Endothelial cell of umbilical vein (primary cell): ENCODE data around the gene LRSAM1. TPM values are rescaled to one million over a fixed set of nuclear protein-coding genes. Genes with fewer than 3 reads are reported as not detected.

Source experiments
- BruUV-seq: library from RNA; stranded (reverse); fragments of 400-500 nt; replicated peaks from 2 replicates; lab custom pipeline; 2021; lab: Mats Ljungman, UMichigan
- CTCF ChIA-PET: fragments of 300-600, 350-600 bp; sonication (Branson Sonifier 250); formaldehyde crosslinking; loops from one replicate; lab custom pipeline; 2021; ENCODE audit warnings: antibody characterized with exemption, inconsistent platforms; lab: Charles Lee
- POLR2A ChIA-PET: fragments of 300-600, 350-600 bp; sonication (Branson Sonifier 250); formaldehyde crosslinking; loops from one replicate; lab custom pipeline; 2021; ENCODE audit warnings: antibody characterized with exemption, inconsistent platforms; lab: Charles Lee
- DNase-seq: peaks from one replicate; pipeline ENCODE4 v3.0.0-alpha.2; 2011; ENCODE audit warnings: low read depth, low spot score
- FAIRE-seq: peaks from 2 replicates; lab custom pipeline; 2011; peaks lifted over from hg19 to GRCh38; lab: Jason Lieb, UNC
- H2AFZ ChIP-seq: 2 replicates; pipeline ENCODE4 v1.6.0; 2012; ENCODE audit warnings: low read depth, low read length, control low read depth, inconsistent platforms
- H3K27ac ChIP-seq: 2 replicates; pipeline ENCODE4 v1.5.1; 2011; ENCODE audit warnings: low read depth, mild to moderate bottlenecking, control low read depth, low read length, moderate library complexity; ENCODE audit not compliant: insufficient read depth
- H3K27me3 ChIP-seq, 2 experiments: 2 replicates each; pipeline versions ENCODE4 v1.6.0 to v1.6.1; 2011; ENCODE audit warnings: low read length in 2 of 2, mixed read lengths in 1 of 2; ENCODE audit not compliant: control insufficient read depth in 2 of 2, insufficient read depth in 2 of 2
- H3K36me3 ChIP-seq, 2 experiments: 2 replicates in 1 of 2; 3 replicates in 1 of 2; pipeline ENCODE4 v1.5.1; 2011; ENCODE audit warnings: low read length in 2 of 2, mild to moderate bottlenecking in 1 of 2, moderate library complexity in 1 of 2; ENCODE audit not compliant: control insufficient read depth in 2 of 2, insufficient read depth in 2 of 2; ENCODE audit errors: extremely low read depth in 1 of 2
- H3K4me1 ChIP-seq: 3 replicates; pipeline ENCODE4 v1.5.1; 2011; ENCODE audit warnings: mild to moderate bottlenecking, low read length; ENCODE audit not compliant: control insufficient read depth, insufficient read depth; ENCODE audit errors: extremely low read depth
- H3K4me2 ChIP-seq: 2 replicates; pipeline ENCODE4 v1.6.1; 2011; ENCODE audit warnings: low read length, control low read depth, mixed read lengths; ENCODE audit not compliant: insufficient read depth
- H3K4me3 ChIP-seq, 3 experiments: fragments of 200-600 bp in 1 of 3; sonication (generic), shearing (Covaris generic) in 1 of 3; replicated peaks in 1 of 3; 2 replicates each; pipeline ENCODE4 v1.5.1; 2011 to 2016; ENCODE audit warnings: control low read depth in 3 of 3, low read length in 3 of 3, mild to moderate bottlenecking in 2 of 3, inconsistent platforms in 1 of 3, low read depth in 1 of 3, moderate library complexity in 1 of 3; ENCODE audit not compliant: insufficient read depth in 1 of 3
- H3K79me2 ChIP-seq: 2 replicates; pipeline ENCODE4 v1.6.0; 2012; ENCODE audit warnings: low read length, inconsistent platforms; ENCODE audit not compliant: control insufficient read depth, insufficient read depth
- H3K9ac ChIP-seq: replicated peaks from 2 replicates; pipeline ENCODE3; 2011; ENCODE audit warnings: low read length, control low read depth; ENCODE audit not compliant: insufficient read depth; ENCODE audit errors: extremely low read depth
- H3K9me1 ChIP-seq: replicated peaks from 3 replicates; pipeline ENCODE4 v1.6.0; 2011; ENCODE audit warnings: mild to moderate bottlenecking, low read length; ENCODE audit not compliant: control insufficient read depth, insufficient read depth; ENCODE audit errors: extremely low read depth
- H3K9me3 ChIP-seq: replicated peaks from 2 replicates; pipeline ENCODE4 v1.5.1; 2012; ENCODE audit warnings: low read length, inconsistent platforms; ENCODE audit not compliant: control insufficient read depth, insufficient read depth
- H4K20me1 ChIP-seq: replicated peaks from 2 replicates; pipeline ENCODE3; 2011; ENCODE audit warnings: mild to moderate bottlenecking, low read length; ENCODE audit not compliant: control insufficient read depth, insufficient read depth; ENCODE audit errors: extremely low read depth
- EZH2 ChIP-seq: IDR thresholded peaks from 2 replicates; pipeline ENCODE4 v1.6.1; 2012; ENCODE audit warnings: borderline replicate concordance, low read depth, mild to moderate bottlenecking, moderate library complexity, low read length, inconsistent platforms; ENCODE audit not compliant: severe bottlenecking
- FOS ChIP-seq: IDR thresholded peaks from 2 replicates; pipeline ENCODE4 v1.6.1; 2011; ENCODE audit warnings: mild to moderate bottlenecking, low read length, moderate library complexity, borderline replicate concordance; ENCODE audit not compliant: insufficient read depth
- GATA2 ChIP-seq: IDR thresholded peaks from 2 replicates; pipeline ENCODE4 v1.7.0; 2011; ENCODE audit warnings: low read depth, mild to moderate bottlenecking, moderate library complexity, mixed read lengths, low read length; ENCODE audit not compliant: insufficient read length, insufficient read depth
- JUN ChIP-seq: IDR thresholded peaks from 2 replicates; pipeline ENCODE4 v1.6.1; 2011; ENCODE audit warnings: borderline replicate concordance, low read depth; ENCODE audit not compliant: insufficient read length, insufficient read depth
- MYC ChIP-seq: IDR thresholded peaks from one replicate; pipeline ENCODE4 v1.6.1; 2011; ENCODE audit warnings: mild to moderate bottlenecking, low read depth, low read length
- POLR2A ChIP-seq: IDR thresholded peaks from 2 replicates; pipeline ENCODE4 v1.6.1; 2012; ENCODE audit warnings: low read depth, mild to moderate bottlenecking, control low read depth, low read length
- POLR2AphosphoS5 ChIP-seq: IDR thresholded peaks from 2 replicates; pipeline ENCODE4 v1.6.1; 2012; ENCODE audit warnings: low read depth, mild to moderate bottlenecking, control low read depth, low read length, moderate library complexity; ENCODE audit not compliant: insufficient read depth
- dilution Hi-C: fragments of 300-500 bp; cut with MboI; formaldehyde crosslinking; loops from one replicate; pipeline ENCODE4 v1.15.0; 2019; ENCODE audit warnings: low sequenced_read_pairs; ENCODE audit not compliant: extremely low pct_ligation_motif_present
- intact Hi-C: fragments of 100-400 bp; cut with micrococcal nuclease; formaldehyde crosslinking; loops from one replicate; pipeline ENCODE4 v1.10.0; 2022
- polyA plus RNA-seq, 4 experiments: library from polyadenylated mRNA; depleted of rRNA in 3 of 4; stranded (reverse) in 3 of 4; unstranded in 1 of 4; fragments of >200 nt; gene quantifications; 2 replicates each; pipeline versions ENCODE4 v1.2.1 to v1.2.3, GENCODE V29; 2011 to 2012; ENCODE audit warnings: missing spikeins in 1 of 4
- total RNA-seq: library from RNA; stranded (reverse); gene quantifications from 2 replicates; pipeline ENCODE4 v1.2.3, GENCODE V29; 2021
- TF ChIP-seq, protein P1 (sequence below), 2 donors: IDR thresholded peaks; 1 replicate in 1 of 2; 2 replicates in 1 of 2; pipeline ENCODE4 v1.5.1; 2011; ENCODE audit warnings: low read length in 2 of 2, mild to moderate bottlenecking in 2 of 2, moderate library complexity in 2 of 2, control low read depth in 1 of 2, inconsistent platforms in 1 of 2, low read depth in 1 of 2; ENCODE audit not compliant: insufficient read depth in 1 of 2; ENCODE audit errors: extremely low read depth in 1 of 2
- TF ChIP-seq, protein P2 (sequence below): IDR thresholded peaks from 2 replicates; pipeline ENCODE4 v1.6.1; 2011; ENCODE audit not compliant: insufficient read depth, insufficient read length

The LRSAM1 gene
- total and polyA plus RNA-seq, 2 donors (not counting 3 experiments of a cell fraction or from before 2014, with no cell fraction given), result 10.8 to 18.9 TPM

DNA sequence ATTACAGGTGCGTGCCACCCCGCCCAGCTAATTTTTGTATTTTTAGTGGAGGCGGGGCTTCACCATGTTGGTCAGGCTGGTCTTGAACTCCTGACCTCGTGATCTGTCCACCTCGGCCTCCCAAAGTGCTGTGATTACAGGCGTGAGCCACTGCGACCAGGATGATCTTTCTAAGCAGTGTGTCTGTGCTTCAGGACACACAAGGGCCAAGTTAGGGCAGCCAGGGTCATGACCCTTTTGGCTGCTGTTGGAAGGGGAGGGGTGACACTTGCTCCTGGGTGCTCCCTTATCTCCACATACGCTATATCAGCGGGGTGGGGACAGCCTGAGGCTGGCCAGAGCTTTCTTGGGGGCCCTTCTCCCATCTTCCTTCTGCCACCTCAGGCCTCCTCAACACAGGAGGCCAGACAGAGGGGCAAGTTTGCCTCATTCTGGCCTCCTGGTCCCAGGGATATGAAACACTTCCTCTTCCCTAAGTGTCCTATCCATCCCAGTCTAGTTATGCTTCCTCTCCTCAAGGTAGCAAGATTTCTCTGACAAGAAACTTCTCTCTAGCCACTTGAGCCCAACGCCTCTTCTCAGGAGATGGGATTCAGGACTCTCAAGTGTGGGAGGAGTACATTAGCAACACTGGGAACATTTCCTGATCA, 29.1 kb upstream of the LRSAM1 start:
- no peak for FAIRE-seq
- no peaks in the 10 kb centered on the region for H4K20me1 ChIP-seq
- ChIA-PET POLR2A (no interaction called here), CTCF (no interaction called here)
- no peaks in the 10 kb centered on the region for H3K9me3 ChIP-seq
- H3K27ac ChIP-seq, result no peak overlapping the region
- no peaks in the 10 kb centered on the region for H3K9me1 ChIP-seq
- intact Hi-C loops (no loop called here), dilution Hi-C loops (no loop called here)
- no peaks in the 10 kb centered on the region for H3K36me3 ChIP-seq
- TF ChIP-seq MYC (no peak), GATA2 (no peak), POLR2A (no peak), FOS (no peak), EZH2 (no peak), JUN (no peak), POLR2AphosphoS5 (no peak)
- TF ChIP-seq, protein P1, sequence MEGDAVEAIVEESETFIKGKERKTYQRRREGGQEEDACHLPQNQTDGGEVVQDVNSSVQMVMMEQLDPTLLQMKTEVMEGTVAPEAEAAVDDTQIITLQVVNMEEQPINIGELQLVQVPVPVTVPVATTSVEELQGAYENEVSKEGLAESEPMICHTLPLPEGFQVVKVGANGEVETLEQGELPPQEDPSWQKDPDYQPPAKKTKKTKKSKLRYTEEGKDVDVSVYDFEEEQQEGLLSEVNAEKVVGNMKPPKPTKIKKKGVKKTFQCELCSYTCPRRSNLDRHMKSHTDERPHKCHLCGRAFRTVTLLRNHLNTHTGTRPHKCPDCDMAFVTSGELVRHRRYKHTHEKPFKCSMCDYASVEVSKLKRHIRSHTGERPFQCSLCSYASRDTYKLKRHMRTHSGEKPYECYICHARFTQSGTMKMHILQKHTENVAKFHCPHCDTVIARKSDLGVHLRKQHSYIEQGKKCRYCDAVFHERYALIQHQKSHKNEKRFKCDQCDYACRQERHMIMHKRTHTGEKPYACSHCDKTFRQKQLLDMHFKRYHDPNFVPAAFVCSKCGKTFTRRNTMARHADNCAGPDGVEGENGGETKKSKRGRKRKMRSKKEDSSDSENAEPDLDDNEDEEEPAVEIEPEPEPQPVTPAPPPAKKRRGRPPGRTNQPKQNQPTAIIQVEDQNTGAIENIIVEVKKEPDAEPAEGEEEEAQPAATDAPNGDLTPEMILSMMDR (IDR thresholded peaks at IDR 0.05; ENCODE audit: extremely low read depth in 1 of 2, insufficient read depth in 1 of 2, low read depth in 1 of 2, low read length in 2 of 2), result no peak
- TF ChIP-seq, protein P2, sequence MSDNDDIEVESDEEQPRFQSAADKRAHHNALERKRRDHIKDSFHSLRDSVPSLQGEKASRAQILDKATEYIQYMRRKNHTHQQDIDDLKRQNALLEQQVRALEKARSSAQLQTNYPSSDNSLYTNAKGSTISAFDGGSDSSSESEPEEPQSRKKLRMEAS, result no peak
- DNase-seq, result no peak
- H2AFZ ChIP-seq, result no peak overlapping the region
- no peaks in the 10 kb centered on the region for H3K27me3 ChIP-seq
- BruUV-seq, result no TSS peak
- no peak overlapping the region for H3K4me2 ChIP-seq
- H3K4me3 ChIP-seq, result no peak overlapping the region
- H3K79me2 ChIP-seq, result peaks cover 30% of the 10 kb centered on the region
- H3K9ac ChIP-seq, result no peak overlapping the region
- H3K4me1 ChIP-seq, result peaks cover 25% of the 10 kb centered on the region
